CD4-positive, alpha-beta T cell treated with Interleukin-12 subunit alpha and Interleukin-12 subunit beta, for 1 hour (primary cell): Measurements from ENCODE around the gene NCAPD2.
A peak's percentile ranks its signal among the peaks of the same experiment; 100 is the strongest.
"Not testable (repeated sequence)": the region's sequence is repeated elsewhere in the genome, so short reads cannot be mapped to it uniquely, and the experiment has no call there.

Experiments
- DNase-seq: peaks from one replicate; pipeline ENCODE4 v3.0.0-alpha.2; 2020

Gene NCAPD2

DNA sequence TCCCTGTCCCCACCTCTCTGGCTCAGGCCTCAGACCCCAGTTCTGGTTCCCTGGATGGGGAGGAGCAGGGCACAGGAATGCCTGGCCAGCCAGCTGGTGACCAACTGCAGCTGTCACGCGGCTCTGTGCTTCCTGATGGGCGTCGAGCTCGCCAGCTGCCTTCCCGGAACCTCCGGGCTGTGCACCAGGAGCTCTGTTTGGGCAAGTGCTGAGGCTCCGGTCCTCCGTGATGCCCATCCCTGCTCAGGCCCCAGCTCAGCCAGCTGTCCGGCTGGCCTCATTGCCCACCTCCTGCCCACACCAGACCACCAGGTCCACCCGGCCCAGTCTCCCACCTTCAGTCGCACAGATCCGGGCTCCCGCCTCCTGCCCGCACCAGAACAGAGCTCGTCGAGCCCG, 57.2 kb downstream of the NCAPD2 start:
- no peak for DNase-seq

DNA sequence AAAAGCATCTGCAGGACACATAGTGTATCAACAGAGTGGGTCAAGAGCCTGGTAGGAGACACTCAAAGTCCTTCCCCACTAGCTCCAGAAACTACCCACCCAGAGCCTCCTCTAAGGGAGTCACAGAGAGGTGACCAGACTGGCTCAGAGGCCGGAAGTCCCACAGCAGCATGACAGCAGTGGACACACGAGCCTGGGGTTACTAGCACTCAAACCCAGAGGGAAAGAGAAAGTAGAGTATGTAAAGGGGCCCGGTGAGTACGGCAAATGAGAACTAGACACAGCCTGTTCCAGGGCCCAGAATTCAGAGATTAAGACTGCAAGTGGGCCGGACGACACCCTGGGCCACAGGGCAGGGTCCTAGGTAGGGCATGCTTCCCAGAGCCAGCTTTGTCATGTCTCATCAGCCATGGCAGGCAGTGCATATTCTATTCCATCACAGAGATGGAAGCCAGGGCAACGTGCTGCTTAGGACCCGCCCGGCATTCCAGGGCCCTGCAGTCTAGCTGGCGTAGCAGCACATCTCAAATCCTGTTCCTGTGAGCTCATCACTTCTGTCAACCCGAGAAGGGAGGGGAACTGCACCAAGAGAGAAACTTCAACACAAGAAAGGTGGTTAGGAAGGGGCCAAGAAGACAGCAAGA, 57.7 kb downstream of the NCAPD2 start:
- DNase-seq = no peak

DNA sequence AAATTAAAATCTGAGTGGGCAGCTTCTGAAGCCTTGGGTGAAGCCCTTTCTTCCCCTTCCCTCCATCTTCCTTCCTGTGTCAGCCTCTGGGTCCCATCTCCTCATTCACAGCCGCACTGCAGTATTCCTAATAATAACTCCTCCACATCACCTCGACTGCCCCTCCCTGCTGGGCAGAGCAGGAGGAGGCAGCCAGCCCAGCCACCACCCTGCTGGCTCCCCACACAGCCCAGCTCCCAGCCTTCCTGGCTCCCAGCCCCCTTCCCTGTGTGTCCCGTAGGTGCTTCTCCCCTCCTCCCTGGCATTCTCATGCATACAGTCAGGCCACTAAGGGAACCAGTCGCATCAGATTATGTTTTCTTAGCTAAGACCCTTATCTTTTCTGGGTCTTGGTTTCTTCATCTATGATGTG, 58.2 kb downstream of the NCAPD2 start:
- DNase-seq = no peak

DNA sequence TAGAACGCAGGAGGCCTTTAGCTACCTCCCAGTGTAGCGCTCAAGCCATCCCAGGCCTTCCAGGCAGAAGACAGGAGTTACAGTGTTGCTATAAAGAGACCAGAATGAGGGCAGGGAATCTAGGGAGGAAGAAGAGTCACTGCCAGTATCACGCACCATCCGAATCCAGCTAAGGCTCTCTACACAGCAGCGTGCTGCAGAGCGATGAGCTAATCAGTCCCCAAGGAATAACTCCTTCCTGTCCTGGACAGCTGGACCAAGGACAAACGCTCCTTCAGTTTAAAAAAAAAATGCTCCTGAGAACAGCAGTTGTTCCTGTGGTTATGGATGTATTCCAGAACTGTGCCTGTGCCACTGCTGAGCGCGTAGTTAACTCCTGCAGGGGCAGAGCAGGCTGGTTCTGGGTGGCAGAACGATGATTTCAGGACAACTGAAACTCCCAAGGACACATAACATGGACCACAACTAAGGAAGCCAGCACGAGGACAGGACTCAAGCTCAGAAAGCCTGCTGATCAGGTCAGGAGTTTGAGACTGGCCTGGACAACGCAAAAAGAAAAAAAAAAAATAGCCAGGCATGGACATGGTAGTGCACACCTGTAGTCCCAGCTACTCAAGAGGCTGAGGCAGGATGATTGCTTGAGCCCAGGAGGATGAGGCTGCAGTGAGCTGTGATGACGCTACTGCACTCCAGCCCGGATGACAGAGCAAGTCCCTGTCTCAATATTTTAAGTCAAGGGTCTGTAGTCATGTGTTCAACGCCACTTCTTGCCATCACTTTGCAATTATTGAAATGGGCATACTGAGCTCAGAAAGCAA, 59.4 kb downstream of the NCAPD2 start:
- DNase-seq = no peak

DNA sequence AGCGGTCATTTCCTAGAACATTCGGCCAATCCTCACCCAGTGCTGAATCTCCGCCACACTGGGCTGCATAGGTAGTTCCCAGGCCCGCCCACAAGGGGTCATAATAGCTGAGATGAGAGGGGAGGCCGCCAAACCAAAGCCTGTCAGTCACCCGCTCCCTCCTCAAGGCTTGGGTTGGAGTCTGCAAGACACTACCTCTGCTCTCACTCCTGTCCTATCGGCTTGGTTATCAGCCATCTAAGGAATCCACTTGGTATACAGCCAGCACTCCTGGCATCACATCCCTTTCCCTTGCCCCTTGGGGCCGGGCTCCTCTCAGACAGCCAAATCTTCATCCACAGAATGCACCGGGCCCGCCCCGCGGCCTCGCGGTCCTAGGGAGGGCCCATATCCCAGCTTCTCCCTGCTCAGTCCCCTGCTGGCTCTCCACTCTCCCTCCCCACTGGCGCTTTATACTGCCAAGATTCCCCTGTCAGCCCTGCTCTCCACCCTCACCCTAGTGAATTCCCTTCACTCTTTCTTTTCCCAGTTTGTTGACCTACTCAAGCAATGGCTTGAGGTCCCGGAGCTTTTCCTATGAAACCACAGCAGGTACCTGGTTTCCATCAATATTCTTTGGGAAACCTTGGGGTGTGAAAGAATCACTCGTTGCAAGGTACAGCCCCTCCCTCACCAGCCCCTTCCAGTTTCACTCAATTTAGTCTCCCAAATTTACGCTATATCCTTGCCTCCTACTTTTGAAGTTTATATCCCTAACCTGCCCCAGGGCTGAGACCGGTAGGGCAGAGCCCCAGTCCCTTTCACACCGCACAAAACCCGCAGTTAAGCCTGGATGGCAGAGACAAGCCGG, 60.5 kb downstream of the NCAPD2 start:
- DNase-seq = peak; percentile 77

DNA sequence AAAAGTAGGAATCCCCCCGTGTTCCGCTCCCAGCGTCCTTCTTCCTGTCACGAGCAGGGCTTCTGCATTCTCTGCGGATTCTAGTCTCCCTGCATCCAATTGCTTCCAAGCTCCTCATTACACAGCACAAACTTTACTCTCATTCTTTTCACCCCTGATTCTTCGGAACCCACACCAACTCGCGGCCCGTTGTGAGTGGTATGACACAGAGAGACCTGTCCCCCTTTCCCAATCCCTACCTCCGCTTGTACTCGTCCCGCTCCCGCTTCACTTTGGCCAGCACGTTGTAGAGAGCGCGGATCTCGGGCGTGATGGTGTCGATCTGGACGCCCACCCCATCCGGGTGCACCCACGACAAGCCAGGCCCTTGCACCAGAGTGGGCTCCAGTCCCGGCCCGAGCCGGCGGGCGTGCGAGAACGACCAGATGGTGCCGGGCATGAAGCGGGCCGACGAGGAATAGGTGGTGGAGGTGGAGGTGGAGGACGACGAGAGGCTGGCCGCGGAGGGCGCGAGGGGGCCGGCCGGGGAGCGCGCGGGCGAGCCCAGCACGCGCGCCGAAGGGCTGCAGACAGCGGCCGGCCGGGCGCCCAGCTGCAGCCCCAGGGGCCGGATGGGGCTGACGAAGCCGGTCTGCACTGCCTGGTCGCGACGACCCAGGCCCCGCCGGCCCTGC, 61.3 kb downstream of the NCAPD2 start:
- DNase-seq = no peak

DNA sequence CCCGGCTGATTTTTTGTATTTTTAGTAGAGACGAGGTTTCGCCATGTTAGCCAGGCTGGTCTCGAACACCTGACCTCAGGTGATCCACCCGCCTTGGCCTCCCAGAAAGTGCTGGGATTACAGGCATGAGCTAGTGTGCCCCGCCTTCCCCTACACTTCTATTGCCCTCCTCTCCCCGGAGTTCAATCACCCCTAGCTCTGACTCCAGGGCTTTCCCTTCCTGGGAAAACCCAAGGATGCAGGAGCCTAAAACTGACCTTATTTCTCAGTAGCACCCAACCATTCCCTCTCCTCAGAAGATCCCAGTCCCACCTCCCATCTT, 62.6 kb downstream of the NCAPD2 start:
- not testable (repeated sequence) for DNase-seq

DNA sequence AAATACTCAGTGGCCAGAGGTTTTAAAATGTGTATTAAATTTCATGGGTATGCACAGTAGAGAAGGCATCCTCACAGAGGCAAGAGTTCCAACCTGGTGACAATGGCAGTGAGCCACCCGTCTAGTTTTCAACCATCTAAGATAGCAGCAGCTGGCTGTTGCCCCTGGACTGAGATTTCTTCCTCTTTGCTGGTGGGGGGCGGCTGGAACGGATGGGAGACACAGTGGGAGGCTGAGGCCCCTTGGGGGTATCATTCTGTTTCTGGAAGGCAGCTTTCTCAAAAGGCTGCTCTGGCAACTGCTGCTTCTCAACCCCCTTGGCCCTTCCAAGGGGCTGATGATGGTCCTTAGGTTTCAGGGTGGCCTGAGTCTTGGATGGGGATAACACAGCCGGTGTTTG, 63.0 kb downstream of the NCAPD2 start:
- no peak for DNase-seq

DNA sequence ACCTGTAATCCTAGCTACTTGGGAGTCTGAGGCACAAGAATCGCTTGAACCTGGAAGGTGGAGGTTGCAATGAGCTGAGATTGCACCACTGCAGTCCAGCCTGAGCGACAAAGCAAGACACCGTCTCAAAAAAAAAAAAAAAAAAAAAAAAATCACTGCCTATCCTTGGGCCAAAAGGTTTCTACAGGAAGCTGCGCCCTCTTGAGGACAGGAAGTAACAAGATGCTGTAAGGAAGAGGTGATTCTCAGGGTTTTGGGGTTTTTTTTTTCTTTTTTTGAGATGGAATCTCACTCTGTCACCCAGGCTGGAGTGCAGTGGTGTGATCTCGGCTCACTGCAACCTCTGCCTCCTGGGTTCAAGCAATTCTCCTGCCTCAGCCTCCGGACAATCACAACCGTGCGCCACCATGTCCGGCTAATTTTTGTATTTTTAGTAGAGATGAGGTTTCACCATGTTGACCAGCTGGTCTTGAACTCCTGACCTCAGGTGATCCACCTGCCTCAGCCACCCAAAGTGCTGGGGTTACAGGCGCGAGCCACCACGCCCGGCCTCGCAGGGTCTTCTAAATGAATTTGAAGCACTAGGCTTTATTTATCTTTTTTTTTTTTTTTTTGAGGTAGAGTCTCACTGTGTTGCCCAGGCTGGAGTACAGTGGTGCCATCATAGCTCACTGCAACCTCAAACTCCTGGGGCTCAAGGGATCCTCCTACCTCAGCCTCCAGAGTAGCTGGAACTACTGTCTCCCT, 64.3 kb downstream of the NCAPD2 start:
- peak; percentile 76 for DNase-seq

DNA sequence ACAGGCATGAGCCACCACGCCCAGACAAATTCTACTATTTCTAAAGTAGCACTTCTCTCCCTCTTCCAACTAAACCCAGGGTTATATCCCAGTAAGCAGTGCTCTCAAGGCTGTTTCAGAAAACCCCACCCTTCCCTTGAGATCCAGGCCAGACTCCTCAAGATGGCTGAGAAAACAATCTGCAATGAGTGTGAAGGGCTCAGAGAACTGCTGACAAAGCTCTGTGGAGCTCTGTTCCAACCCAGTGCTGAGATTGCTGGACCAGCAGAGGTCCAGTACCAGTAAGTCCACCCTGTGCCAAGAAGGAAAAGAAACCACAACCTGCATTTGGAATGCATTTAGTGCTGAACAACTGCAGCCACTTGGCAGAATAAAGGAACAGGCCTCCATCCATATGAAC, 65.6 kb downstream of the NCAPD2 start:
- no peak for DNase-seq

DNA sequence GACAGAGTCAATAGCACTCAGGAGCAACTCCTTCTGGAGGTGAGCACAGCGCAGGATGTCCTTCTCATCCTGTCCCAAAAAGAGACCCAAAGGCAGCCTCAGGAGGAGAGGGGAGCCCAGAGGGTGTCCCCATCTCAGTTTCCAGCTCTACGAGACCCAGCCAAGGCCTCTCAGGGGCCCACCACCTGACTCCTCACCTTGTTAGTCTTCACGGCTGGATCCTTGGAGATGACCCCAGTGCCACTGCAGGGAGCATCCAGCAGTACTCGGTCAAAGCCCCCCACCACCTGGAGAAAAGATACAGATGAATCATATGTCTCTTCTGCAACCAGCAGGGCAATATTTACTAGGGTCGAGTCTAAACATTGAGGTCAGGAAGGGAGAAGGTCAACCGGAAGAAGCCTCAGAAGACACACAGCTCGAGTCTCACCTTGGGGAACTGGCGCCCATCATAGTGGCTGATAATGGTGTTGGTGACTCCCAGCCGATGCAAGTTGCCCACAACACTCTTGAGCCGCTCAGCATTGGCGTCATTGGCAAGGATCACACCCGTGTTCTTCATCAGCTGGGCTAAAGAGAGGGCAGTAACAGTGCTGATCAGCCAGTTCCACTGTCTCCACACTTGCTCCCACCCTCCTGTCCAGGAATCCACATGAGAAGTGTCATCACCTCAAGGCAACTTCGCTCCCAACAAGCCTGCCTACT, 66.8 kb downstream of the NCAPD2 start:
- no peak for DNase-seq

DNA sequence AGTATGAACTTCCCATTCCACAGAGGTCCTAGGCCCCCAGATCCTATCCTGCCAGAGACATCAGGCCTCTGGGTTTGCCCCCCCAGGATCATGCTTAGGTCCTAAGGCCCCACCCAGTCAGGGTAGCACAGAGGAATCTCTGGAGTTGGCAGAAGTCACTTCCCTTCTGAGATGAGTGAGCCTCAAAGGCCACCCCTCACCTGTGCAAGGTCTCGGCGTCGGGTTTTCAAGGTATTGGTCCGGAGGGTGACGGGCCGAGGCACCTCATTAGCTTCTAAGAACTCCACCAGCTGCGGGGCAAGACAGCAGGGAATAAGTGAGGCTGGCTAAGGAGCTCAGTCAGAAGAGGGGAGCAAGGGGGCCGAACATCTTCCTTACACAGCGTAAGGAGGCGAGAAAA, 69.0 kb downstream of the NCAPD2 start:
- no peak for DNase-seq

DNA sequence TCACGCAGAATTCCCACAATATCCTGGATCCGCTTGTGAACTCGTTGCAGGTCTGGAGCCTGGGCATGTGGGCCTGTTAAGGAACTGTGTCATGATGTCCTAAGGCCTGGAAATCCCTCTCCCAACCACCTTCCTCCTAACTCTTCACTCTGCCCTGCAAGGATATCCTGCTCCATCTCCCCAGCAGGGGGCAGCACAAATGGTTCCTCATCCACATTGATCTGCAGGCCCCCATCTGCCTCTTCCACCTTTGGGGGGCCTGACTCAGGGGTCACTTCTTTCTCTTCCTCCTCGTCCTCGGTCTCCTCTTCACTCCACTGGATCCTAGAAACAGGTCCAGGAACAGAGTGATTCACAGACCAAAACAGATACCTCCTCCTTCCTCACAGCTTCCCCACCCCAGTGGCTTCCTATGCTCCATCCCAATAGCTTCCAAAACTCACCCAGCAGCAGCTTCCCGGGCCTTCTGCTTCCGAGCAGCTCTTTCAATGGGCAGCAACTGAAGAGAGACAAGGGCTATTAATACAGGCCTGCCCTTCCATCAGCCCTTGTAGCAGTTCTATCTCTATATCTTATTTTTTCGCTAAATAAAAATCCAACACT, 69.6 kb downstream of the NCAPD2 start:
- peak; percentile 71 for DNase-seq

DNA sequence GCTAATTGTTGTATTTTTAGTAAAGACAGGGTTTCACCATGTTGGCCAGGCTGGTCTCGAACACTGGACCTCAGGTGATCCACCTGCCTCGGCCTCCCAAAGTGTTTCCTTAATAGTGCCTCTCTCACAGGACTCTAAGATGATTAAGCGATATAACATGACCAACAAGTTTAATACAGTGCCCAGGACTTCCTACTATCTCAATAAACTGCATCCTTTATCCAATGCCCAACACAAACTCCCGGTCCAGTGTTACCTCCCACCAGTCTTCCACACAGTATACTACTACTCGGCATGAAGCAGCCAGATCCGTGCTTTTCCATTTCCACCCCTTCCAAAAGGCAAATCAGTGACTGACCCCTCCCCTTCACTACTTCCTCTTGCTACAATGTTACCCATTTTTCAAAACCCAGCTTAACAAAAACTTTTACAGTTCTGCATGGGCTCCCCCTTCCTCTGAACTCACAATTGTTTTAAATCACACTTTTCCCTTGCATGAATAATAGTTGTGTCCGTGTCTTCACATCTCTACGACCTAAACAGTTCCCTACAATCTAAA, 73.3 kb downstream of the NCAPD2 start:
- DNase-seq = no peak

DNA sequence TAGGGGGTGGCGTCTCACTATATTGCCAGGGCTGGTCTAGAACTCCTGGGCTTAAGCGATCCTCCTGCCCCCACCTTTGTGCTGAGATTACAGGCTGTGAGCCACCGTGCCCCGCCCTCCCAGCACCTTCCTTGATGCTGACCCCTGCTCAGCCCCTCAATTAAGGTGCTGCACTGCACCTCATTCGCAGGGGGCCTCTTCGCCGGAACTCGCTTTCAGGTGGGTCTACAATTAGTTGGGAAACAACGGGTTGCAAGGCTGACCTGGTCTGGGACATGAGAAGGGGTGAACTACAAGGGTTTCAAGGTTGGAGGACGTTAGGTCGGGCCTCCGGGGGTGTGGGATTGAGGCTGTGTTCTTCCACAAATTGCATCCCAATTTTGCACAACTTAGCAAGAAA, 75.4 kb downstream of the NCAPD2 start:
- DNase-seq = no peak

DNA sequence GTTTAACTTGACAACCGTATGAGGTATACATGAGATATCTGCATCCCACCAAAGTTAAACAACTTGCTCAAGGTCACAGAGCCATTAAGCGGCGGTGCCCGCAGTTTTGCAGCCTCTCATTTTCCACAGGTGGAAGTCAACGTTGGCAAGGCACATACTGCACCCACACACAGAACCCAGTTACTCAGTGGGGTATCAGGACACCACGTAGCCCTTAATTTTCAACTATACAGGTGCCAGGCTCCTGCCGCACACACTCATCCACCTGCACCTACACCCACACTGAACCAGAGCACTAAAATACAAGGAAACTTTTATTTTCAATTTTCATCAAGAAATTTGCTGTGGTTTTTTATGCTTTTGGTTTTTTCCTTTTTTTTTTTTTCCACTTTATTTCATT, 75.9 kb downstream of the NCAPD2 start:
- DNase-seq = no peak

DNA sequence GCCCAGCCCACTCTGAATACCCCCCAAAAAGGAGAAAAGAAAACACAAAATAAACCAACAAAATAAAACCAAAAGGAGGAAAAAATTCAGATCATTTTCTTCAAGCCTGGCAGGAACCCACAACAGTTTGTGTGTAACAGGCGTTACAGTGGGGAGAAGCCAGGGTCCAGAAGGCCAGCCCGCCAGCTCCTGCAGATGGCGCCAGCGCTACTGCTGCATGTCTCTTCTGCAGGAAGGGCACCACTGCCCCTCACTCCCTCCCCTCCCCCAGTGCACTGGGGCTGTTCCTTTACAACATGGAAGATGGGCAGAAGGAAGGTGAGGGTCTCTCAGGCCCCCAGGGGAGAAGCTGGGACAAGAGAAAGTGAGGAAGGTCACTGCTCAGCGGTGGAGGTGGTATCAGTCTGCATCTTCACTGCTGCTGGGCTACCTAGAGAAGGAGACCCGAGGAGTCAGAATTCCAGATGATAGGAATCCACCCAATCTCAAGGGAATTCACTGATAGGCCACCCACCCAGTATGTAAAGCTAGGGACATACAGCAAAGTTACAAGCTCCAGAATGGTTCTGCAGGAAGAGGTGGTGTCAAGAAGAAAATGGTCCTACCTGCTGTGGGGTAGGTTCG, 76.5 kb downstream of the NCAPD2 start:
- DNase-seq = peak; percentile 57

DNA sequence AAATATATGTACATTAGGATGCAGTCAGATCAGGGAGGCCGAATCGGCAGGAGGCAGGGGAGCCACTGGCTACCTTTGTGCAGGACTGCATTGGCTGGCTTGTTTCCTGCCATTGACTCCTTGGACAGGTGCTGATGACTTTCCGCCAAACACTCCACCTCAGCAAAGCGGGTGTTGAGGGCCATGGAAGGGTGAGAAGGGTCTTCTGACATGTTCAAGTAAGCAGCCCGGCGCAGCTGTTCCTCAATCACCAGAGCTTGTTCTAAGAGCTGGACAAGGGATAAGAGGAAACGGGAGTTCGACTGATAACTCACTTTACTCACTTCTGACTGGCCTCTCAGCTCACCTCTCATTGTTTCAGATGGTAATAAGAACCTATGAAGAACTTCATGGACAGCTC, 79.1 kb downstream of the NCAPD2 start:
- no peak for DNase-seq

DNA sequence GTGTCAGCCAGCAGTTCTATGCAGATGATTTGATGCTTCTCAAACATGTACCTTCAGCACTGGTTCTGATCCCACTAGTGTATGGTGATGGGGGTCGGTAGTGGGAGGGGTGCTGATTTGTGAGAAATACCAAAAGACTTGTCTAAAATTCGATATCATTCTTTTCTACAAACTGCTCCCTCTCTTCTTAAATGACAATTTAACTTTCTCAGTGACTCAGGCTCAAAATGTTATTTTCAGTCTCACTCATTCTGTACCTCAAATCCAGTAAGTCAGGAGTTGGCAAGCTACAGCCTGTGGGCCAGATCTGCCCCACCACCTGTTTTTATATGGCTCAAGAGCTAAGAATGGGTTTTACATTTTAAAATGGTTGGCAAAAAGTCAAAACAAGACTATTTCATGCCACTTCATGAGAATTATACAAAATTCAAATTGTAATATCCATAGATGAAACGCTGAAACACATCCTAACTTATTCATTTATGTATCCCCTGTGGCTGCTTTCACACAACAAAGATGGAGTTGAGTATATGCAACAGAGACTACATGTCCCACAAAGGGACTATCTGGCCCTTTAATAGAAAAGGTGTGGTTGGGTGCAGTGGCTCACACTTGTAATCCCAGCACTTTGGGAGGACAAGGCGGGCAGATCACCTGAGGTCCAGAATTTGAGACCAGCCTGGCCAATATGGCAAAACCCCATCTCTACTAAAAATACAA, 80.8 kb downstream of the NCAPD2 start:
- no peak for DNase-seq

DNA sequence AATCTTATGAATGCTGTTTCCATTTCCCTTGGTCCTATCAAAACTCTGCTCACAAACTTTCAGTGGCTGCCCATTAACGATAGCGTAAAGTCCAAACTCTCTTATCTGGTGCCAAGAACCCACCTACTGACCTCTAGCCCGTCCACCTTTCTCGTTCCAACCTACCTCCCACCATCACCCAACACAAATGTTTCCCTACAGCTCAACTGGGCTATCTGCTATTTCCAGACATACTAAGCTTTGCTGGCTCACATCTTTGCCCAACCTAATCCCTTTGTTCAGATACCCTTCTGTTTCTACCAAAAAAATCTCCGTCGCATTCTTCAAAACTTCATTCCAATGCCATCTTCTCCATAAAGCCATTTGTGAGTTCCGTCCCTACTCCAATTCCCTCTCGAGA, 81.7 kb downstream of the NCAPD2 start:
- no peak for DNase-seq
